ENCODE data around the gene FAM193A. TPM values are rescaled to one million over a fixed set of nuclear protein-coding genes. Genes with fewer than 3 reads are reported as not detected.

Gene FAM193A
- total RNA-seq, 1 donor from 2014 or later = 28.8 TPM

DNA sequence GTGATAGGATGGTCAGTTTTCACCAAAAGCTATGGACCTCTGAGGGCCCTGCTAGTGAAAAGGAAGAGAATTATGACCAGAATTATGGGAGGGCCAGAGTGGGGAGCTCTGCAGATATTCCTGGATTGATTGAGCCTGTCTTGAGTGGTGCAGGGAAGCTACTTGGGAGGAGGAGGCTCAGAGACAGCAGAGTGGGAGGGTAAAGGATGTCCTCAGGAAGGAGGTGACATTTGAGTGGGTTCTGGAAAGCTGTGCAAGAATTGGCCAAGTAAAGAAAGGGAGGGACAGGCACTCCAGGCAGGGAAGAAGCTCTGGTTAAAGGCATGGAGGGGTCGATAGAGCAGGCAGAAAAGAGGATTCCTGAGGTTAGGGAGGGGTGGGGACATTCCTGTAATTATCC, 43.5 kb upstream of the FAM193A start:
- FAIRE-seq = no peak
- H3K4me1 Mint-ChIP-seq (ENCODE audit: low read depth, unreplicated experiment) = peaks cover 20% of the 10 kb centered on the region
- Histone ChIP-seq H2AFZ (ENCODE audit: low read depth, low read length) (no peak overlapping the region), H3K4me3 (ENCODE audit: insufficient read depth, low read depth, low read length) (no peak overlapping the region), H3K9me3 (ENCODE audit: insufficient read depth, low read depth, low read length) (no peaks in the 10 kb centered on the region), H3K27ac (ENCODE audit: low read depth, low read length) (no peak overlapping the region), H3K4me2 (ENCODE audit: low read length) (no peak overlapping the region), H3K9ac (ENCODE audit: low read length) (no peak overlapping the region), H3K79me2 (ENCODE audit: insufficient read depth, low read length) (peaks cover 84% of the 10 kb centered on the region), H4K20me1 (ENCODE audit: insufficient read depth, low read length) (peaks cover 88% of the 10 kb centered on the region), H3K36me3 (ENCODE audit: insufficient read depth, low read length) (peaks cover 39% of the 10 kb centered on the region), H3K4me1 (ENCODE audit: insufficient read depth, low read length) (no peaks in the 10 kb centered on the region), H3K27me3 (ENCODE audit: insufficient read depth, low read length) (no peaks in the 10 kb centered on the region)
- H3K9me3 Mint-ChIP-seq (ENCODE audit: unreplicated experiment) = no peaks in the 10 kb centered on the region
- H3K4me3 Mint-ChIP-seq (ENCODE audit: unreplicated experiment) = no peak overlapping the region
- H3K36me3 Mint-ChIP-seq (ENCODE audit: low read depth, unreplicated experiment) = peaks cover 39% of the 10 kb centered on the region
- no peak for DNase-seq (ENCODE audit: low read depth)
- H3K27me3 Mint-ChIP-seq (ENCODE audit: low read depth, unreplicated experiment) = no peaks in the 10 kb centered on the region
- H3K27ac Mint-ChIP-seq (ENCODE audit: unreplicated experiment) = no peak overlapping the region
- TF ChIP-seq, protein P1, sequence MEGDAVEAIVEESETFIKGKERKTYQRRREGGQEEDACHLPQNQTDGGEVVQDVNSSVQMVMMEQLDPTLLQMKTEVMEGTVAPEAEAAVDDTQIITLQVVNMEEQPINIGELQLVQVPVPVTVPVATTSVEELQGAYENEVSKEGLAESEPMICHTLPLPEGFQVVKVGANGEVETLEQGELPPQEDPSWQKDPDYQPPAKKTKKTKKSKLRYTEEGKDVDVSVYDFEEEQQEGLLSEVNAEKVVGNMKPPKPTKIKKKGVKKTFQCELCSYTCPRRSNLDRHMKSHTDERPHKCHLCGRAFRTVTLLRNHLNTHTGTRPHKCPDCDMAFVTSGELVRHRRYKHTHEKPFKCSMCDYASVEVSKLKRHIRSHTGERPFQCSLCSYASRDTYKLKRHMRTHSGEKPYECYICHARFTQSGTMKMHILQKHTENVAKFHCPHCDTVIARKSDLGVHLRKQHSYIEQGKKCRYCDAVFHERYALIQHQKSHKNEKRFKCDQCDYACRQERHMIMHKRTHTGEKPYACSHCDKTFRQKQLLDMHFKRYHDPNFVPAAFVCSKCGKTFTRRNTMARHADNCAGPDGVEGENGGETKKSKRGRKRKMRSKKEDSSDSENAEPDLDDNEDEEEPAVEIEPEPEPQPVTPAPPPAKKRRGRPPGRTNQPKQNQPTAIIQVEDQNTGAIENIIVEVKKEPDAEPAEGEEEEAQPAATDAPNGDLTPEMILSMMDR (IDR thresholded peaks at IDR 0.05; ENCODE audit: insufficient read depth, low read depth, low read length) = no peak
- no peak for TF ChIP-seq EZH2 (IDR thresholded peaks at IDR 0.05; ENCODE audit: insufficient read depth, low read length)

DNA sequence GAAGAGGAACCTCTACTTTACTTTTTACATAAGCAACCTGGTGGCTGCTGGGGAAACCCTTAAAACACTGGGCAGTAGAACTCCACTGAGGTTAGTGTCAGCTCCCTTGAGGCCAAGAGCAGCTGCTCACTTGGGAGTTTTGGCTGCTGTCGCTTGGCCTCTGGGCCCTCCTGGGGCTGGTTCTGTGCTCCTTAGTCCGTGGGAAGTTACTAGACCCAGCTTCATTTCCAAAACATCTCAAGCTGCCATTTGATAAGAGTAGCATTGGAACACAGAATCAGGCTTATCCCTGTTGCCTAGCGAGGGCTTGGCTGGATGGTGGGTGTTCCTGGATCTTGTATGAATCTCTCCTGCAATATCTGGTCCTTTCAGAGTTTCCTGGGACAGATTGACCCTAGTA, 41.5 kb upstream of the FAM193A start:
- H3K9ac ChIP-seq (ENCODE audit: low read length) = no peak overlapping the region
- H3K9me3 ChIP-seq (ENCODE audit: insufficient read depth, low read depth, low read length) = no peaks in the 10 kb centered on the region
- FAIRE-seq (no peak), DNase-seq (ENCODE audit: low read depth) (no peak)
- Mint-ChIP-seq H3K27me3 (ENCODE audit: low read depth, unreplicated experiment) (no peaks in the 10 kb centered on the region), H3K9me3 (ENCODE audit: unreplicated experiment) (no peaks in the 10 kb centered on the region), H3K36me3 (ENCODE audit: low read depth, unreplicated experiment) (peaks cover 32% of the 10 kb centered on the region), H3K27ac (ENCODE audit: unreplicated experiment) (no peak overlapping the region), H3K4me1 (ENCODE audit: low read depth, unreplicated experiment) (peaks cover 18% of the 10 kb centered on the region), H3K4me3 (ENCODE audit: unreplicated experiment) (no peak overlapping the region)
- H3K27me3 ChIP-seq (ENCODE audit: insufficient read depth, low read length) = no peaks in the 10 kb centered on the region
- no peak overlapping the region for H2AFZ ChIP-seq (ENCODE audit: low read depth, low read length)
- H3K4me1 ChIP-seq (ENCODE audit: insufficient read depth, low read length) = no peaks in the 10 kb centered on the region
- TF ChIP-seq, protein P1 (IDR thresholded peaks at IDR 0.05; ENCODE audit: insufficient read depth, low read depth, low read length) = no peak
- no peak for TF ChIP-seq EZH2 (IDR thresholded peaks at IDR 0.05; ENCODE audit: insufficient read depth, low read length)
- no peak overlapping the region for H3K27ac ChIP-seq (ENCODE audit: low read depth, low read length)
- no peak overlapping the region for H3K4me3 ChIP-seq (ENCODE audit: insufficient read depth, low read depth, low read length)
- H3K36me3 ChIP-seq (ENCODE audit: insufficient read depth, low read length) = peaks cover 45% of the 10 kb centered on the region
- H3K79me2 ChIP-seq (ENCODE audit: insufficient read depth, low read length) = peaks cover 70% of the 10 kb centered on the region
- H4K20me1 ChIP-seq (ENCODE audit: insufficient read depth, low read length) = peaks cover 76% of the 10 kb centered on the region
- H3K4me2 ChIP-seq (ENCODE audit: low read length) = no peak overlapping the region

DNA sequence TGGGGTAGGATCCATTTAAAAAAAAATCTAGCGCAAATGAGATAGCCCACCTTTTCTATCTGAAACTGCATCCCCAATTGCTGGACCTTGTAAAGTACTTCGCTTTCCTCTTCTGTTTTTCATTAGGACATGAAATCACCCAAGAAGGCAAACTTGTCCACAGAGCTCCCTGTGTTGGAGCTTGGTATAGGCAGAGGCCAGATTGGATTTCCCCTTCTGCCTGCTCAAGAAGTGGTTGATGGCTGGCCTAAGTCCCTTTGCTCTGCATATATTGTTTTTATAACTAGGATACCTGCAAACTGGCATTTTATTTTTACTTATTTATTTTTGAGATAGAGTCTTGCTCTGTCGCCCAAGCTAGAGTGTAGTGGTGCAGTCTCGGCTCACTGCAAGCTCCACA, 39.1 kb upstream of the FAM193A start:
- Mint-ChIP-seq H3K27ac (ENCODE audit: unreplicated experiment) (no peak overlapping the region), H3K4me1 (ENCODE audit: low read depth, unreplicated experiment) (peaks cover 12% of the 10 kb centered on the region)

More for the DNA sequence above, 39.1 kb upstream of the FAM193A start:
- no peaks in the 10 kb centered on the region for H3K9me3 Mint-ChIP-seq (ENCODE audit: unreplicated experiment)
- no peak overlapping the region for H3K27ac ChIP-seq (ENCODE audit: low read depth, low read length)
- H2AFZ ChIP-seq (ENCODE audit: low read depth, low read length) = no peak overlapping the region
- H3K4me3 Mint-ChIP-seq (ENCODE audit: unreplicated experiment) = no peak overlapping the region
- peaks cover 33% of the 10 kb centered on the region for H3K36me3 Mint-ChIP-seq (ENCODE audit: low read depth, unreplicated experiment)
- no peak overlapping the region for H3K4me3 ChIP-seq (ENCODE audit: insufficient read depth, low read depth, low read length)
- H3K4me2 ChIP-seq (ENCODE audit: low read length) = no peak overlapping the region
- H4K20me1 ChIP-seq (ENCODE audit: insufficient read depth, low read length) = peaks cover 79% of the 10 kb centered on the region
- no peaks in the 10 kb centered on the region for H3K4me1 ChIP-seq (ENCODE audit: insufficient read depth, low read length)
- H3K79me2 ChIP-seq (ENCODE audit: insufficient read depth, low read length) = peaks cover 69% of the 10 kb centered on the region
- TF ChIP-seq EZH2 (IDR thresholded peaks at IDR 0.05; ENCODE audit: insufficient read depth, low read length) = no peak
- TF ChIP-seq, protein P1 (IDR thresholded peaks at IDR 0.05; ENCODE audit: insufficient read depth, low read depth, low read length) = no peak
- no peak for DNase-seq (ENCODE audit: low read depth)
- H3K36me3 ChIP-seq (ENCODE audit: insufficient read depth, low read length) = peaks cover 51% of the 10 kb centered on the region
- H3K9me3 ChIP-seq (ENCODE audit: insufficient read depth, low read depth, low read length) = no peaks in the 10 kb centered on the region
- H3K27me3 ChIP-seq (ENCODE audit: insufficient read depth, low read length) = no peaks in the 10 kb centered on the region
- no peak for FAIRE-seq
- H3K27me3 Mint-ChIP-seq (ENCODE audit: low read depth, unreplicated experiment) = no peaks in the 10 kb centered on the region
- H3K9ac ChIP-seq (ENCODE audit: low read length) = no peak overlapping the region
